HG03196 (cell line): Measurements from ENCODE around the gene GDPD4.

ENCODE experiments used
- ATAC-seq: cut with Tn5 transposase; IDR thresholded peaks from one replicate; pipeline ENCODE4 v1.9.1; 2021; ENCODE audit not compliant: unreplicated experiment

GDPD4 gene

GRCh38 chr11:77176996-77177395 lies 124.5 kb downstream of the GDPD4 start:
- no peak for ATAC-seq

DNA sequence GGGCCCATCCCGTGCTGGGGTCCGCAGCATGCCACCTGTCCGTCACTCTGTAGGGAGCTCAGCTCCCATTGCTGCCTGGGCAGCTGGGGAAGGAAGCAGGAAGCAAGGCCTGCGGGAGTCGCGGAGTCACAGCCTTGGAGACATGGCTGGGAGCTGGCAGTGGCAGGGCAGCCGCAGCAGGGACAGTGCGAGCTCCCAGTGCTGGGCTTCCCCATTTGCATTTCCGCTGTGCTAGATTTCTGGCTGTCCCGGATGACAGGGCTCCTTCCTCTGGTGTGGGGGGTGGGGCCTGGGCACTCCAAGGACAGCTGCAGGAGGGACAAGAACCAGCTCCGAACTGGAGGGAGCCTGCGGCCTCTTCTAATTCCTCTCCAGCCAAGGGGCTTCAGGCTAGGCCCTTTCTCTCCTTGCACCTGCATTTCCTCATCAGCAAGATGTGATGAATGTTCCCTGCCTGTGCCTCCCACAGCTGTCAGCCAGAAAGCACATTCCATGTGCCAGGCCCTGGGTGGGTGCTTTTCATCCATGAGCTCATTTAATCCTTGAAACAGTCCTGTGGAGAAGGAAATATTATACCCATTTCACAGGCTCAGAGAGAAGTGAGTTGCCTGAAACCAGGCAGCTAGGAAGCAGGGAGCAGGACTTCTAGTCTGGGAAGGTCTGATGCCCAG lies 125.5 kb downstream of the GDPD4 start:
- ATAC-seq: no peak

GRCh38 chr11:77175021-77175842 lies 126.3 kb downstream of the GDPD4 start:
- ATAC-seq: no peak

- no peak for ATAC-seq
Measured at GRCh38 chr11:77174559-77174958, 126.9 kb downstream of the GDPD4 start.

DNA sequence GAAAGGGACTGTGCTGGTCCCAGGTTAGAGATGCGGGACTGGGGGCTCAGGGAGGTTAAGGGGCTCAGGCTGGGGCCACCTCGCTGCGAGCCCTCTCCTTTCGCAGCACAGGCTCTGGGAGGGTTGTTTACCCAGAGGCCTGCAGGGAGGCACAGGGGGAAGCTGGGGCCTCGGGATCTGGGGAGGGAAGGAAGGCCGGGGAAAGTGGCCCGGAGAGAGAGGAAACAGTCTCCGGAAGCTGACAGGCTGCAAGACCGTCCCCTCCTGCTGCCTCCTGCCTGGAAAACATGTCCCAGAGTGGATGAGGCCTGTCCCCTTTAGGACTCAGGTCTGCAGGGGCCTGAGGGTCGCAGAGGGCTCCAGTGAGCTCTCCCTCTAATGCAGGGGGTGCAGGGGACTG lies 128.0 kb downstream of the GDPD4 start:
- ATAC-seq: no peak

DNA sequence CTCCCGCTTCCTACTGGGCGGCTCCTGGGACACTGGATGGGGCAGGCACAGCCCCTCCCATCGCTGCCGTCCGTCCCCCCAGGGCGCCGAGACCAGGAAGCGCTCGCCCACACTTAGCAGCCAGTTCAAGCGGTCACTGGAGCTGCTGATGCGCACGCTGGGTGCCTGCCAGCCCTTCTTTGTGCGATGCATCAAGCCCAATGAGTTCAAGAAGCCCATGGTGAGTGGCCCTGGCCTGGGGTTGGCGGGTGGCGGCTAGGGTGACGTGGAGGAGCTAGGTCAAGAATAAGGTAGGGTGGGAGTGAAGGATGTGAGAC lies 128.9 kb downstream of the GDPD4 start:
- ATAC-seq: no peak

DNA sequence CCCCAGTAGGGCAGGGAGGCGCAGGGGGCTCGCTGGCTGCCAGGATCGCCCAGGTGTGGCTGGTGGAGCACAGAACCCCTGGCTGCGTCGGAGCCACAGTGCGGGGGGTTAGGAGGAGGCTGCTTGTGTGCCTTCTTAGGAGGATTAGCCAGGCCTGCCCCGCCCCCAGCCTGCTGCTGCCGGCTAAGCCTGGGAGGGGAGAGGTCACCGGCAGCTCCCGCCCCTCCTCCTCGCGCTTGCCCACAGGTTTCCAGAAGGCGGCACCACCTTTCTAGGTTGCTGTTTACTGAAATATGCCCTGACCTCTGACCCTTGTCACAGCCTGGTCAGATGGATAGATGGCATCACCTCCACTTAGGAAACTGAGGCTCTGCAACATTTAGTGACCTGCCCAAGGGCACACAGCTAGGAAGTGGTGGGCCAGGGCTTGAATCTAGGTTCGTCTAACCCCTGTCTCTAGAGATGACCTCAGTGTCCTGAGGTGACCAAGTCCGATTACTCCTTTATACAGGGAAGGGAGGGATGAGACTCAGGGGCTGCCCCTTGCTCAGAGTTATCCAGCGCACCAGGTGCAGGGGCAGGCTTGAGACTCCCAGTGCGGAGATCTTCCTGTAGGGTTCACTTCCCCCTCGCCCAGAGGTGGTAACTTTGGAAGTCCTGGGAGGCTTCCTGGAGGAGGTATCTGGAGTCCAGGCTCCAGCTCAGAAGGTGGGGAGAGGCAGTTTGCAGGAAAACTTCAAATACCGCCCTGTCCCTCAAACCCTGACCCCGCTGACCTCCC lies 129.4 kb downstream of the GDPD4 start:
- no peak for ATAC-seq

GRCh38 chr11:77171254-77171653 lies 130.2 kb downstream of the GDPD4 start:
- no peak for ATAC-seq

- no peak for ATAC-seq
Measured at GRCh38 chr11:77170107-77170506, 131.4 kb downstream of the GDPD4 start.

- ATAC-seq: no peak
Measured at GRCh38 chr11:77167791-77168190, 133.7 kb downstream of the GDPD4 start.

- no peak for ATAC-seq
Measured at GRCh38 chr11:77167111-77167626, 134.3 kb downstream of the GDPD4 start.
